ENCODE data around the gene ZFAND3. TPM values are rescaled to one million over a fixed set of nuclear protein-coding genes. Genes with fewer than 3 reads are reported as not detected.

ZFAND3 gene
- total and polyA plus RNA-seq, 2 donors (not counting 3 experiments of a cell fraction or from before 2014, with no cell fraction given): 15.4 to 54.2 TPM

DNA sequence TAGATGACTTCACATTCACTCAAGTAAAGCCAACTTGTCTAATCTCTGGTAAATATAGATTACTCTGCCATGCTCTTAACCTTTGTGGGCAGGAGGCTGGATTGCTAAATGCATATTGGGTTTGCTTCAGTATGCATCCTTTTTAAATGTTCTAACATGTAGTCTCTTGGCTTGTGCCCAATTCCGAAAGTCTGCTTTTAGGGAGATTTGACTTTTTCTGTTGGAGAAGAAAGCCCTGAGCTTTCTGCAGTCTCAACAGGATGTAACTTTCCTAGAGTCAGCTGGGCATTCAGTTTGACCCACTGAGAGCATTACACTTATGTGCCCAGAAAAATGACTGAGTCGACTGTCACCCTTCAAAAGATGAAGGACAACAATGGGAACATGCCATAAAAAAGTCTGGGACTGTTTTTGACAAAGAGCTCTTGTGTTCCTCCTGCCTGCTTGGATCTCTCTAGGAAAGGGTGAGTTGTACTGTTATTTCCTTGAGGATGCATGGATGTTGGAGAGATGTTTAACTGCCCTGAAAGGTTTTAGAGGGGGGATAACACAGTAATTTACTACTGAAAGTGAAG is 299.4 kb downstream of the ZFAND3 start:
- no peak overlapping the region for H2AFZ ChIP-seq (ENCODE audit: low read depth, low read length)
- H3K4me3 ChIP-seq (replicated peaks in 1 of 3; ENCODE audit: insufficient read depth in 1 of 3, low read depth in 1 of 3, low read length in 3 of 3): no peak overlapping the region
- no peaks in the 10 kb centered on the region for H4K20me1 ChIP-seq (replicated peaks; ENCODE audit: control insufficient read depth, extremely low read depth, insufficient read depth, low read length)
- peaks cover 2% of the 10 kb centered on the region for H3K79me2 ChIP-seq (ENCODE audit: control insufficient read depth, insufficient read depth, low read length)
- peaks cover 0 to 3% of the 10 kb centered on the region in 2 experiments for H3K36me3 ChIP-seq (ENCODE audit: control insufficient read depth in 2 of 2, extremely low read depth in 1 of 2, insufficient read depth in 2 of 2, low read length in 2 of 2)
- TF ChIP-seq EZH2 (IDR thresholded peaks at IDR 0.05; ENCODE audit: borderline replicate concordance, low read depth, low read length, severe bottlenecking) (no peak), JUN (IDR thresholded peaks at IDR 0.05; ENCODE audit: borderline replicate concordance, insufficient read depth, insufficient read length, low read depth) (no peak), POLR2A (IDR thresholded peaks at IDR 0.05; ENCODE audit: low read depth, low read length) (no peak), MYC (IDR thresholded peaks at IDR 0.05; ENCODE audit: low read depth, low read length) (no peak), FOS (IDR thresholded peaks at IDR 0.05; ENCODE audit: borderline replicate concordance, insufficient read depth, low read length) (no peak), POLR2AphosphoS5 (IDR thresholded peaks at IDR 0.05; ENCODE audit: insufficient read depth, low read depth, low read length) (no peak), GATA2 (IDR thresholded peaks at IDR 0.05; ENCODE audit: insufficient read depth, insufficient read length, low read depth, low read length) (no peak)
- TF ChIP-seq, protein P1, sequence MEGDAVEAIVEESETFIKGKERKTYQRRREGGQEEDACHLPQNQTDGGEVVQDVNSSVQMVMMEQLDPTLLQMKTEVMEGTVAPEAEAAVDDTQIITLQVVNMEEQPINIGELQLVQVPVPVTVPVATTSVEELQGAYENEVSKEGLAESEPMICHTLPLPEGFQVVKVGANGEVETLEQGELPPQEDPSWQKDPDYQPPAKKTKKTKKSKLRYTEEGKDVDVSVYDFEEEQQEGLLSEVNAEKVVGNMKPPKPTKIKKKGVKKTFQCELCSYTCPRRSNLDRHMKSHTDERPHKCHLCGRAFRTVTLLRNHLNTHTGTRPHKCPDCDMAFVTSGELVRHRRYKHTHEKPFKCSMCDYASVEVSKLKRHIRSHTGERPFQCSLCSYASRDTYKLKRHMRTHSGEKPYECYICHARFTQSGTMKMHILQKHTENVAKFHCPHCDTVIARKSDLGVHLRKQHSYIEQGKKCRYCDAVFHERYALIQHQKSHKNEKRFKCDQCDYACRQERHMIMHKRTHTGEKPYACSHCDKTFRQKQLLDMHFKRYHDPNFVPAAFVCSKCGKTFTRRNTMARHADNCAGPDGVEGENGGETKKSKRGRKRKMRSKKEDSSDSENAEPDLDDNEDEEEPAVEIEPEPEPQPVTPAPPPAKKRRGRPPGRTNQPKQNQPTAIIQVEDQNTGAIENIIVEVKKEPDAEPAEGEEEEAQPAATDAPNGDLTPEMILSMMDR (IDR thresholded peaks at IDR 0.05; ENCODE audit: extremely low read depth in 1 of 2, insufficient read depth in 1 of 2, low read depth in 1 of 2, low read length in 2 of 2): no peak
- TF ChIP-seq, protein P2, sequence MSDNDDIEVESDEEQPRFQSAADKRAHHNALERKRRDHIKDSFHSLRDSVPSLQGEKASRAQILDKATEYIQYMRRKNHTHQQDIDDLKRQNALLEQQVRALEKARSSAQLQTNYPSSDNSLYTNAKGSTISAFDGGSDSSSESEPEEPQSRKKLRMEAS (IDR thresholded peaks at IDR 0.05; ENCODE audit: insufficient read depth, insufficient read length): no peak
- CTCF ChIA-PET: interaction anchor here (1.0 kb wide), 3 partner anchors 90 to 375 kb away, joined by 3 read pairs; no protein-coding TSS in a partner anchor
- intact Hi-C loops (cut with micrococcal nuclease): no loop called here
- peaks cover 16% of the 10 kb centered on the region for H3K4me1 ChIP-seq (ENCODE audit: control insufficient read depth, extremely low read depth, insufficient read depth, low read length)
- no peak overlapping the region for H3K4me2 ChIP-seq (ENCODE audit: insufficient read depth, low read length)
- BruUV-seq (replicated peaks): no TSS peak
- H3K9me1 ChIP-seq (replicated peaks; ENCODE audit: control insufficient read depth, extremely low read depth, insufficient read depth, low read length): no peaks in the 10 kb centered on the region
- no peak overlapping the region for H3K9ac ChIP-seq (replicated peaks; ENCODE audit: extremely low read depth, insufficient read depth, low read length)
- H3K27ac ChIP-seq (ENCODE audit: insufficient read depth, low read depth, low read length): no peak overlapping the region
- DNase-seq (ENCODE audit: low read depth, low spot score) (no peak), FAIRE-seq (no peak)
- no peaks in the 10 kb centered on the region for H3K9me3 ChIP-seq (replicated peaks; ENCODE audit: control insufficient read depth, insufficient read depth, low read length)
- POLR2A ChIA-PET: no interaction called here
- no peaks in the 10 kb centered on the region for H3K27me3 ChIP-seq (ENCODE audit: control insufficient read depth in 2 of 2, insufficient read depth in 2 of 2, low read length in 2 of 2)
- dilution Hi-C loops (cut with MboI; ENCODE audit: extremely low pct_ligation_motif_present, low sequenced_read_pairs): no loop called here
